Ovary (tissue), 9 donors: ENCODE results near the gene DERL2. TPM values are rescaled to one million over a fixed set of nuclear protein-coding genes. Genes with fewer than 3 reads are reported as not detected.

Source experiments
- DNase-seq, 5 donors: peaks; one replicate each; pipeline ENCODE4 v3.0.0-alpha.2; 2019 to 2020
- H3K27ac ChIP-seq, 2 donors: fragments of 200-600 bp; one replicate each; pipeline versions ENCODE4 v1.5.1 to v1.8.0; 2019 to 2022
- H3K27me3 ChIP-seq: fragments of 200-600 bp; one replicate; pipeline ENCODE4 v1.8.0; 2022
- H3K36me3 ChIP-seq: fragments of 200-600 bp; sonication (generic); one replicate; pipeline ENCODE4 v1.5.1; 2019
- H3K4me1 ChIP-seq: one replicate; pipeline ENCODE4 v1.8.1; 2013; ENCODE audit warnings: mild to moderate bottlenecking, moderate library complexity; ENCODE audit not compliant: insufficient read depth
- H3K4me3 ChIP-seq: fragments of 200-600 bp; sonication (generic); one replicate; pipeline ENCODE4 v1.5.1; 2017
- H3K9me3 ChIP-seq, 2 donors: fragments of 200-600 bp in 1 of 2; sonication (generic) in 1 of 2; one replicate each; pipeline versions ENCODE4 v1.5.1 to v1.8.1; 2013 to 2019; ENCODE audit warnings: mild to moderate bottlenecking in 1 of 2, moderate library complexity in 1 of 2
- EP300 ChIP-seq: sonication (generic); formaldehyde crosslinking; IDR thresholded peaks from one replicate; pipeline ENCODE4 v1.6.1; 2017; ENCODE audit warnings: antibody characterized with exemption
- POLR2A ChIP-seq: fragments of 450-650 bp; IDR thresholded peaks from one replicate; pipeline ENCODE4 v1.6.1; 2017; ENCODE audit warnings: antibody characterized with exemption, mild to moderate bottlenecking, moderate library complexity
- WGBS, 3 donors: extraction: QIAGEN DNeasy Blood & Tissue Kit in 1 of 3; methylation state at CpG; one replicate each; pipeline versions ENCODE4 v1.1.5 to v1.1.7; 2013 to 2017; 5-methylcytosine and 5-hydroxymethylcytosine counted together
- intact Hi-C, 4 donors: fragments of 100-400 bp; cut with DNase I; formaldehyde crosslinking; loops; one replicate each; pipeline versions ENCODE4 v1.11.0 to v1.15.1; 2022 to 2023
- polyA plus RNA-seq, 2 donors: library from polyadenylated mRNA; stranded (reverse); fragments of 200-250 nt in 1 of 2; fragments of 350-450 nt in 1 of 2; fragmentation: Illumina TruSeq in 1 of 2; extraction: RNeasy Lipid Tissue Mini Kit (QIAGEN cat#74804) in 1 of 2; gene quantifications; one replicate each; pipeline ENCODE4 v1.2.3, GENCODE V29; 2013 to 2014
- total RNA-seq, 7 donors: library from RNA; depleted of rRNA in 2 of 7; stranded (reverse); fragments of >200 nt in 2 of 7; fragmentation: NEBNext Ultra II Directional in 3 of 7; extraction: Animal tissue kit (Norgen Biotek cat#: 25700) in 3 of 7; gene quantifications; one replicate each; pipeline versions ENCODE4 v1.1.0 to v1.2.4, GENCODE V29; 2016 to 2023
- TF ChIP-seq, protein P1 (sequence below), 3 donors: fragments of 450-650 bp in 2 of 3; fragments of 200-600 bp in 1 of 3; IDR thresholded peaks; one replicate each; pipeline versions ENCODE4 v1.5.1 to v1.8.0; 2016 to 2022; ENCODE audit warnings: antibody characterized with exemption in 3 of 3, mild to moderate bottlenecking in 1 of 3
- donor health status: DM: no; HTN: no; CAD: no; lungs with moderate emphysema.
- donor health status: DM: no; HTN: no; CAD: no.
- donor health status: Bipolar disorder and iron deficiency.
- donor health status: DM: yes; HTN: yes; CAD: no.
- donor health status: DM: no; HTN: no; CAD: no.
- donor health status: DM: yes; HTN: yes; CAD: no.

The DERL2 gene
- total and polyA plus RNA-seq, 9 donors, result 15.1 to 68.6 (median 51.2) TPM

DNA sequence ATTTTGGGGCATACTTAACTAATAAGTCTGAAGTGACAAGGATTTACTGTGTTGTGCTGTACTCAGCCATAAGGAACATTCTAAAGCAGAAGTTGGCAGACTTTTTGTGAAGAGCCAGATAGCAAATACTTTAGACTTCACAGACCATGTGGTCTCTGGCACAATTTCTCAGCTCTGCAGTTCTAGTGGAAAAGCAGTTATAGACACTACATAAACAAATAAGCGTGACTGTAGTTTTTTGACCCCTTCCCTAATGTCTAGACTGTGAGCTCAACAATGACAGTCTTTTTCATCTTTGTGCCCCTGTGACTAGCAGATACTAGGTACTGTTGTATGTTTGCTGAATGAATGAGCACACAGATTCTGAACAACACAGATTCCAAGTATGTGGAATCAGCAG is 61.1 kb downstream of the DERL2 start:
- intact Hi-C loops, result no loop called here
- Histone ChIP-seq H3K9me3 (no peaks in the 10 kb centered on the region), H3K27me3 (no peaks in the 10 kb centered on the region), H3K27ac (no peak overlapping the region), H3K36me3 (no peaks in the 10 kb centered on the region), H3K4me1 (peaks cover 4% of the 10 kb centered on the region), H3K4me3 (no peak overlapping the region)
- TF ChIP-seq, protein P1, sequence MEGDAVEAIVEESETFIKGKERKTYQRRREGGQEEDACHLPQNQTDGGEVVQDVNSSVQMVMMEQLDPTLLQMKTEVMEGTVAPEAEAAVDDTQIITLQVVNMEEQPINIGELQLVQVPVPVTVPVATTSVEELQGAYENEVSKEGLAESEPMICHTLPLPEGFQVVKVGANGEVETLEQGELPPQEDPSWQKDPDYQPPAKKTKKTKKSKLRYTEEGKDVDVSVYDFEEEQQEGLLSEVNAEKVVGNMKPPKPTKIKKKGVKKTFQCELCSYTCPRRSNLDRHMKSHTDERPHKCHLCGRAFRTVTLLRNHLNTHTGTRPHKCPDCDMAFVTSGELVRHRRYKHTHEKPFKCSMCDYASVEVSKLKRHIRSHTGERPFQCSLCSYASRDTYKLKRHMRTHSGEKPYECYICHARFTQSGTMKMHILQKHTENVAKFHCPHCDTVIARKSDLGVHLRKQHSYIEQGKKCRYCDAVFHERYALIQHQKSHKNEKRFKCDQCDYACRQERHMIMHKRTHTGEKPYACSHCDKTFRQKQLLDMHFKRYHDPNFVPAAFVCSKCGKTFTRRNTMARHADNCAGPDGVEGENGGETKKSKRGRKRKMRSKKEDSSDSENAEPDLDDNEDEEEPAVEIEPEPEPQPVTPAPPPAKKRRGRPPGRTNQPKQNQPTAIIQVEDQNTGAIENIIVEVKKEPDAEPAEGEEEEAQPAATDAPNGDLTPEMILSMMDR (IDR thresholded peaks at IDR 0.05), result no peak
- TF ChIP-seq EP300 (no peak), POLR2A (no peak)
- WGBS, 3 donors, result 65 to 83% (median 77%) methylated on average over 1 of the region's 1 CpG
- no peak for DNase-seq

DNA sequence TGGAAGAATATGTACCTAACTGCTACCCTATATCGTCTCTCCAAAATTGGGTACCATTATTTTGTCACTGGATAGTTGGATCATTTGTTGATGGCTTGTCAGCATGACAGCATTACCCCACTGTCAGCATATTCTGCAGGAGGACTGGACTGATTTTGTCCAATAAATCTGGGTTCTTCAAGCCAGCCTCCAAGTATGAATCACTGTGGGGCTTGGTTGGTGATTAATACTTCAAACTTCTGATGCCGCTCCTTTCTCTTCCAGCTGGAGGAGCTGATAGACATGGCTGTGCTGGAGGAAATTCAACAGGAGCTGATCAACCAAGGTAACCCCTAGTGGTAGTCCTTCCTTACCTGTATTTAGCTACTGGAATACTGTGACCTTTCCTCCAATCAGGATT is 63.5 kb downstream of the DERL2 start:
- intact Hi-C loops, result no loop called here
- DNase-seq, result no peak
- no peak for TF ChIP-seq EP300
- TF ChIP-seq, protein P1 (IDR thresholded peaks at IDR 0.05), result no peak
- peaks cover 4% of the 10 kb centered on the region for H3K4me1 ChIP-seq
- H3K9me3 ChIP-seq, result no peaks in the 10 kb centered on the region
- H3K36me3 ChIP-seq, result no peaks in the 10 kb centered on the region
- no peaks in the 10 kb centered on the region for H3K27me3 ChIP-seq
- WGBS, 3 donors, result 86 to 94% (median 92%) methylated on average over 2 of the region's 2 CpGs
- H3K4me3 ChIP-seq, result no peak overlapping the region
- H3K27ac ChIP-seq, result no peak overlapping the region

Other genes with a start within 250 kb of the DERL2 start
- gene RABEP1, start 203.9 kb downstream of the DERL2 start, total RNA-seq, result 10 to 100 TPM; 19.5 to 48.7 (median 40.5) TPM
- 10 to 100 TPM; 15.1 to 36.6 TPM for gene RABEP1, start 203.9 kb downstream of the DERL2 start, polyA plus RNA-seq
- gene NUP88, start 66.5 kb downstream of the DERL2 start, total RNA-seq, result 10 to 100 TPM; 36.5 to 77.7 (median 42.3) TPM
- 10 to 100 TPM; 31.7 to 43.5 TPM for gene NUP88, start 66.5 kb downstream of the DERL2 start, polyA plus RNA-seq
- gene RPAIN, start 66.0 kb downstream of the DERL2 start, total RNA-seq, result 10 to 100 TPM; 26.5 to 46.7 (median 34.1) TPM
- 10 to 100 TPM; 28.9 to 45.0 TPM for gene RPAIN, start 66.0 kb downstream of the DERL2 start, polyA plus RNA-seq
- 10 to 100 TPM; 58.1 to 96.9 (median 73.2) TPM for gene C1QBP, start 47.0 kb downstream of the DERL2 start, total RNA-seq
- 100 to 1,000 TPM in 1 of 2 donors, 10 to 100 TPM in 1; 73.6 to 192 TPM for gene C1QBP, start 47.0 kb downstream of the DERL2 start, polyA plus RNA-seq
- 10 to 100 TPM in 5 of 7 donors, 1 to 10 TPM in 2; 4.9 to 15.1 (median 10.9) TPM for gene DHX33, start 17.2 kb downstream of the DERL2 start, total RNA-seq
- gene DHX33, start 17.2 kb downstream of the DERL2 start, polyA plus RNA-seq, result 1 to 10 TPM; 5.2 to 8.5 TPM
- gene MIS12, start 388 bp upstream of the DERL2 start, total RNA-seq, result 10 to 100 TPM in 6 of 7 donors, 1 to 10 TPM in 1; 9.3 to 19.8 (median 16.4) TPM
- gene MIS12, start 388 bp upstream of the DERL2 start, polyA plus RNA-seq, result 10 to 100 TPM; 11.6 to 15.7 TPM
- gene NLRP1, start 98.3 kb upstream of the DERL2 start, total RNA-seq, result 10 to 100 TPM; 43.7 to 75.9 (median 64.5) TPM
- gene NLRP1, start 98.3 kb upstream of the DERL2 start, polyA plus RNA-seq, result 10 to 100 TPM; 29.3 to 45.4 TPM